Measurements from ENCODE around the gene RTF2.
"Not testable (repeated sequence)": the region's sequence is repeated elsewhere in the genome, so short reads cannot be mapped to it uniquely, and the experiment has no call there.

RTF2 gene

GRCh38 chr20:56501116-56501515, 32.7 kb downstream of the RTF2 start:
- no peak for DNase-seq (ENCODE audit: low spot score)

GRCh38 chr20:56503916-56504315, 35.5 kb downstream of the RTF2 start:
- no peak for DNase-seq (ENCODE audit: low spot score)

GRCh38 chr20:56504373-56505005, 36.1 kb downstream of the RTF2 start:
- peak; percentile 5 for DNase-seq (ENCODE audit: low spot score)

- DNase-seq (ENCODE audit: low spot score), result no peak
Observed at GRCh38 chr20:56506103-56506502, 37.7 kb downstream of the RTF2 start.

GRCh38 chr20:56511926-56512325, 43.5 kb downstream of the RTF2 start:
- DNase-seq (ENCODE audit: low spot score), result no peak

- DNase-seq (ENCODE audit: low spot score), result no peak
Observed at GRCh38 chr20:56513161-56514150, 45.0 kb downstream of the RTF2 start.

GRCh38 chr20:56516631-56517030, 48.2 kb downstream of the RTF2 start:
- DNase-seq (ENCODE audit: low spot score), result no peak

GRCh38 chr20:56517211-56517610, 48.8 kb downstream of the RTF2 start:
- DNase-seq (ENCODE audit: low spot score), result no peak

- DNase-seq (ENCODE audit: low spot score), result no peak
Observed at GRCh38 chr20:56517641-56518040, 49.2 kb downstream of the RTF2 start.

GRCh38 chr20:56518126-56518525, 49.7 kb downstream of the RTF2 start:
- no peak for DNase-seq (ENCODE audit: low spot score)

- no peak for DNase-seq (ENCODE audit: low spot score)
Observed at GRCh38 chr20:56518721-56519398, 50.4 kb downstream of the RTF2 start.

- no peak for DNase-seq (ENCODE audit: low spot score)
Observed at GRCh38 chr20:56519551-56519950, 51.1 kb downstream of the RTF2 start.

GRCh38 chr20:56520180-56520579, 51.8 kb downstream of the RTF2 start:
- DNase-seq (ENCODE audit: low spot score), result no peak

- not testable (repeated sequence) for DNase-seq (ENCODE audit: low spot score)
Observed at GRCh38 chr20:56520746-56521354, 52.4 kb downstream of the RTF2 start.

- no peak for DNase-seq (ENCODE audit: low spot score)
Observed at GRCh38 chr20:56522311-56522710, 53.9 kb downstream of the RTF2 start.

GRCh38 chr20:56524444-56524843, 56.0 kb downstream of the RTF2 start, which contains the start of gene FAM209A:
FAM209A (plus strand) TSS chr20:56524744; CDS start chr20:56524809, 65 bp downstream.
- DNase-seq (ENCODE audit: low spot score), result not testable (repeated sequence)

- no peak for DNase-seq (ENCODE audit: low spot score)
Observed at GRCh38 chr20:56527521-56527920, 59.1 kb downstream of the RTF2 start.

GRCh38 chr20:56532946-56533345, 64.5 kb downstream of the RTF2 start, which contains the start of gene FAM209B:
FAM209B (plus strand) TSS chr20:56533246; CDS start chr20:56533342, 96 bp downstream.
- not testable (repeated sequence) for DNase-seq (ENCODE audit: low spot score)

- DNase-seq (ENCODE audit: low spot score), result no peak
Observed at GRCh38 chr20:56537997-56538396, 69.6 kb downstream of the RTF2 start.

- DNase-seq (ENCODE audit: low spot score), result no peak
Observed at GRCh38 chr20:56540415-56540814, 72.0 kb downstream of the RTF2 start.

- no peak for DNase-seq (ENCODE audit: low spot score)
Observed at GRCh38 chr20:56542489-56543030, 74.1 kb downstream of the RTF2 start.

GRCh38 chr20:56551571-56551970, 83.1 kb downstream of the RTF2 start:
- no peak for DNase-seq (ENCODE audit: low spot score)
